Suprapubic skin (tissue), 3 donors: Measurements from ENCODE around the gene SIK3.

ENCODE experiments used
- EP300 ChIP-seq: sonication (generic); formaldehyde crosslinking; IDR thresholded peaks from one replicate; pipeline ENCODE4 v1.6.1; 2017; ENCODE audit warnings: antibody characterized with exemption
- TF ChIP-seq, protein P1 (sequence below), 2 donors: fragments of 200-600 bp in 1 of 2; fragments of 450-650 bp in 1 of 2; sonication (generic) in 1 of 2; IDR thresholded peaks; one replicate each; pipeline ENCODE4 v1.5.1; 2016 to 2019; ENCODE audit warnings: antibody characterized with exemption in 2 of 2, mild to moderate bottlenecking in 1 of 2, moderate library complexity in 1 of 2

DNA sequence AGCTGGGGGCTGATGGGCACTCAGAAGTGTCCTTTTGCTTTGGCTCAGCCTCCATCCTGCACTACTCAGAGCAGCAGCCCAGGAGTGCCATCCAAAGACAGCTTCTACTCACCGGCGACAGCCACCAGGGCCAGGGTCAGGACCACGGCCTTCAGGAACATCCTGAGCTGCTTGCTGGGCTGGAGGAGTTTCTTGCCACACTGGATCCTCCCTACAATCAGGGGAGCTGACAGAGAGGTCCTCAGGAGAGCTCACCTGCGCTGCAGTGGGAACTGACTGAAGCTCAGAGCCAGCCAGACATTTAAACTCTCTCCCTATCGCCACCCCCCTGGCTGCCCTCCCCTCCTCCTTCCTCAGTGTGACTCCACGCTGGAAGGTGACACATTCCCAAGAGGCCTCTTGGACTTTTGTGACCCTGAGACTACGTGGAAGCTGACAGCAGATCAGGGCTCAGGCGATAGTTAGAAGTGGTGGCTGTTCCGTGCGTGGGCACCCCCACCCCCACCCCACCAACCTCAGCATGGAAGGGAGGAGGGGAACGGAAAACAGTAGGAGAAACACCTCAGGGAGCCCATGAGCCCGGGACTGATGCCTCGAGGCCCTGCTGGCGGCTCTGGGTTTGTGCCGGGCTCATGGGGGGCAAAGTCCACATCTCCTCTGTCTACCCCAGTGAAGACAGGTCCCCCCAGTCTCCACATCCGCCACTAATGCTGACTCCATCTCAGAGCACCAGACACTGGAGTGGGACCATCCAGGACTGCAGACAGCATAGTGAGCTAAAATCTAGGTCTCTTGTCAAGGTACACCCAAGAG lies 275.0 kb downstream of the SIK3 start, which contains the start of gene APOA4:
- TF ChIP-seq, protein P1, sequence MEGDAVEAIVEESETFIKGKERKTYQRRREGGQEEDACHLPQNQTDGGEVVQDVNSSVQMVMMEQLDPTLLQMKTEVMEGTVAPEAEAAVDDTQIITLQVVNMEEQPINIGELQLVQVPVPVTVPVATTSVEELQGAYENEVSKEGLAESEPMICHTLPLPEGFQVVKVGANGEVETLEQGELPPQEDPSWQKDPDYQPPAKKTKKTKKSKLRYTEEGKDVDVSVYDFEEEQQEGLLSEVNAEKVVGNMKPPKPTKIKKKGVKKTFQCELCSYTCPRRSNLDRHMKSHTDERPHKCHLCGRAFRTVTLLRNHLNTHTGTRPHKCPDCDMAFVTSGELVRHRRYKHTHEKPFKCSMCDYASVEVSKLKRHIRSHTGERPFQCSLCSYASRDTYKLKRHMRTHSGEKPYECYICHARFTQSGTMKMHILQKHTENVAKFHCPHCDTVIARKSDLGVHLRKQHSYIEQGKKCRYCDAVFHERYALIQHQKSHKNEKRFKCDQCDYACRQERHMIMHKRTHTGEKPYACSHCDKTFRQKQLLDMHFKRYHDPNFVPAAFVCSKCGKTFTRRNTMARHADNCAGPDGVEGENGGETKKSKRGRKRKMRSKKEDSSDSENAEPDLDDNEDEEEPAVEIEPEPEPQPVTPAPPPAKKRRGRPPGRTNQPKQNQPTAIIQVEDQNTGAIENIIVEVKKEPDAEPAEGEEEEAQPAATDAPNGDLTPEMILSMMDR (IDR thresholded peaks at IDR 0.05): no peak
- TF ChIP-seq EP300: no peak
